ENCODE data around the gene SPHK1.

The SPHK1 gene

GRCh38 chr17:76368545-76368944, 15.9 kb upstream of the SPHK1 start:
- TF ChIP-seq TCF4 (CRISPR knock-in tag; IDR thresholded peaks at IDR 0.05; ENCODE audit: borderline replicate concordance) (peak; percentile 86), ESRRG (CRISPR knock-in tag; IDR thresholded peaks at IDR 0.05) (no peak), ZNF8 (CRISPR knock-in tag; IDR thresholded peaks at IDR 0.05) (no peak; the same call in 1 of the 2 replicates), OSR1 (CRISPR knock-in tag; IDR thresholded peaks at IDR 0.05) (no peak), CREB5 (CRISPR knock-in tag; IDR thresholded peaks at IDR 0.05; ENCODE audit: low read depth) (no peak)
- ATAC-seq, result peak; percentile 69

GRCh38 chr17:76369379-76369778, 15.0 kb upstream of the SPHK1 start:
- no peak for TF ChIP-seq BACH2 (CRISPR knock-in tag; IDR thresholded peaks at IDR 0.05; ENCODE audit: borderline replicate concordance)
- no peak for TF ChIP-seq ISL1 (CRISPR knock-in tag; IDR thresholded peaks at IDR 0.05)
- TF ChIP-seq GLIS3 (CRISPR knock-in tag; IDR thresholded peaks at IDR 0.05), result no peak
- no peak for TF ChIP-seq CREB5 (CRISPR knock-in tag; IDR thresholded peaks at IDR 0.05; ENCODE audit: low read depth)
- no peak for TF ChIP-seq RARB (CRISPR knock-in tag; IDR thresholded peaks at IDR 0.05)
- TF ChIP-seq SNAI2 (CRISPR knock-in tag; IDR thresholded peaks at IDR 0.05), result no peak
- no peak for ATAC-seq

GRCh38 chr17:76369804-76370203, 14.6 kb upstream of the SPHK1 start:
- TF ChIP-seq POU6F1 (CRISPR knock-in tag; IDR thresholded peaks at IDR 0.05; ENCODE audit: borderline replicate concordance, low read depth) (no peak), SNAI2 (CRISPR knock-in tag; IDR thresholded peaks at IDR 0.05) (no peak), ZNF70 (CRISPR knock-in tag; IDR thresholded peaks at IDR 0.05) (no peak), ZNF8 (CRISPR knock-in tag; IDR thresholded peaks at IDR 0.05) (no peak), ISL1 (CRISPR knock-in tag; IDR thresholded peaks at IDR 0.05) (no peak), TCF4 (CRISPR knock-in tag; IDR thresholded peaks at IDR 0.05; ENCODE audit: borderline replicate concordance) (no peak), ZFP30 (CRISPR knock-in tag; IDR thresholded peaks at IDR 0.05) (no peak)
- ATAC-seq, result no peak

GRCh38 chr17:76370261-76370993, 14.0 kb upstream of the SPHK1 start:
- no peak for TF ChIP-seq PATZ1 (CRISPR knock-in tag; IDR thresholded peaks at IDR 0.05; ENCODE audit: borderline replicate concordance)
- no peak for TF ChIP-seq TCF4 (CRISPR knock-in tag; IDR thresholded peaks at IDR 0.05; ENCODE audit: borderline replicate concordance)
- no peak for TF ChIP-seq PPARA (CRISPR knock-in tag; IDR thresholded peaks at IDR 0.05; ENCODE audit: borderline replicate concordance)
- no peak for TF ChIP-seq RARB (CRISPR knock-in tag; IDR thresholded peaks at IDR 0.05)
- no peak for TF ChIP-seq CSDC2 (CRISPR knock-in tag; IDR thresholded peaks at IDR 0.05)
- TF ChIP-seq ARNTL (CRISPR knock-in tag; IDR thresholded peaks at IDR 0.05; ENCODE audit: borderline replicate concordance, low read depth), result no peak
- no peak for TF ChIP-seq ESRRG (CRISPR knock-in tag; IDR thresholded peaks at IDR 0.05)
- no peak for TF ChIP-seq TOX (CRISPR knock-in tag; IDR thresholded peaks at IDR 0.05; ENCODE audit: borderline replicate concordance)
- peak; percentile 82 for ATAC-seq

- ATAC-seq, result no peak
- no peak for TF ChIP-seq BACH2 (CRISPR knock-in tag; IDR thresholded peaks at IDR 0.05; ENCODE audit: borderline replicate concordance)
- no peak for TF ChIP-seq ZNF70 (CRISPR knock-in tag; IDR thresholded peaks at IDR 0.05)
- TF ChIP-seq ZFP3 (CRISPR knock-in tag; IDR thresholded peaks at IDR 0.05), result no peak
- TF ChIP-seq SNAI2 (CRISPR knock-in tag; IDR thresholded peaks at IDR 0.05), result no peak
- TF ChIP-seq ZFP30 (CRISPR knock-in tag; IDR thresholded peaks at IDR 0.05), result no peak
- TF ChIP-seq ZC3H10 (CRISPR knock-in tag; IDR thresholded peaks at IDR 0.05), result no peak
- no peak for TF ChIP-seq TOX (CRISPR knock-in tag; IDR thresholded peaks at IDR 0.05; ENCODE audit: borderline replicate concordance)
- no peak for TF ChIP-seq CREB5 (CRISPR knock-in tag; IDR thresholded peaks at IDR 0.05; ENCODE audit: low read depth)
- no peak for TF ChIP-seq CSDC2 (CRISPR knock-in tag; IDR thresholded peaks at IDR 0.05)
- TF ChIP-seq ARNTL (CRISPR knock-in tag; IDR thresholded peaks at IDR 0.05; ENCODE audit: borderline replicate concordance, low read depth), result no peak
- no peak for TF ChIP-seq OSR1 (CRISPR knock-in tag; IDR thresholded peaks at IDR 0.05)
- TF ChIP-seq POU6F1 (CRISPR knock-in tag; IDR thresholded peaks at IDR 0.05; ENCODE audit: borderline replicate concordance, low read depth), result no peak
- TF ChIP-seq GLIS3 (CRISPR knock-in tag; IDR thresholded peaks at IDR 0.05), result no peak
Observed at GRCh38 chr17:76371656-76372628, 12.5 kb upstream of the SPHK1 start.

Measured in SK-N-SH treated with all-trans-retinoic acid at 6 μM for 48 hours (cell line).